K562 (cell line): ENCODE data around the gene ZNF778. TPM values are rescaled to one million over a fixed set of nuclear protein-coding genes. Genes with fewer than 3 reads are reported as not detected.

Experiments
- ATAC-seq: fragments of 200-7000 bp; cut with Tn5 transposase; 3 replicates; pipeline ENCODE4 v1.9.1; 2020; ENCODE audit warnings: moderate library complexity
- BruUV-seq: library from RNA; stranded (reverse); fragments of 400-500 nt; replicated peaks from 2 replicates; lab custom pipeline; 2021; lab: Mats Ljungman, UMichigan
- CTCF ChIA-PET: fragments of 300-600 bp; formaldehyde crosslinking; extraction: SDS; loops from one replicate; lab custom pipeline; 2021; ENCODE audit warnings: low intra/inter-chr PET ratio; lab: Yijun Ruan, JAX
- POLR2A ChIA-PET: fragments of 300-600, 350-650 bp; sonication (Branson Sonifier 250); formaldehyde crosslinking; extraction: SDS; loops from one replicate; lab custom pipeline; 2021; ENCODE audit warnings: antibody characterized with exemption, inconsistent platforms; lab: Yijun Ruan, JAX
- DNase-seq, 4 experiments: peaks; one replicate each; pipeline versions ENCODE4 v3.0.0 to v3.0.0-alpha.2; 2011 to 2018; ENCODE audit warnings: low spot score in 3 of 4, mixed read lengths in 3 of 4; ENCODE audit errors: extremely low read depth in 1 of 4
- FAIRE-seq: peaks from 2 replicates; lab custom pipeline; 2011; peaks lifted over from hg19 to GRCh38; lab: Jason Lieb, UNC
- H2AFZ ChIP-seq: 2 replicates; pipeline ENCODE4 v1.6.0; 2011; ENCODE audit warnings: low read depth, low read length, control low read depth, inconsistent platforms
- H3K27ac ChIP-seq: fragments of 200-600 bp; 3 replicates; pipeline ENCODE4 v1.8.0; 2011; ENCODE audit warnings: low read depth, mild to moderate bottlenecking, control low read depth, inconsistent platforms, low read length, moderate library complexity, mixed read lengths; ENCODE audit errors: extremely low read depth
- H3K27me3 ChIP-seq, 2 experiments: fragments of 300-600 bp in 1 of 2; 2 replicates in 1 of 2; 3 replicates in 1 of 2; pipeline versions ENCODE4 v1.6.0 to v1.8.0; 2011; ENCODE audit warnings: inconsistent platforms in 2 of 2, low read length in 2 of 2, mild to moderate bottlenecking in 1 of 2, mixed read lengths in 1 of 2, moderate library complexity in 1 of 2; ENCODE audit not compliant: control insufficient read depth in 2 of 2, insufficient read depth in 2 of 2
- H3K36me3 ChIP-seq: fragments of 300-600 bp; 3 replicates; pipeline ENCODE4 v1.8.0; 2011; ENCODE audit warnings: mild to moderate bottlenecking, low read length, inconsistent platforms; ENCODE audit not compliant: control insufficient read depth, insufficient read depth
- H3K4me1 ChIP-seq, 2 experiments: fragments of 200-600 bp in 1 of 2; replicated peaks in 1 of 2; 2 replicates in 1 of 2; 3 replicates in 1 of 2; pipeline versions ENCODE4 v1.5.1 to v1.8.0; 2011; ENCODE audit warnings: inconsistent platforms in 2 of 2, low read length in 2 of 2, mild to moderate bottlenecking in 1 of 2, mixed read lengths in 1 of 2, moderate library complexity in 1 of 2; ENCODE audit not compliant: control insufficient read depth in 2 of 2, insufficient read depth in 2 of 2
- H3K4me2 ChIP-seq: 2 replicates; pipeline ENCODE4 v1.6.1; 2011; ENCODE audit warnings: low read length, control low read depth, inconsistent platforms, mixed read lengths; ENCODE audit not compliant: insufficient read depth
- H3K4me3 ChIP-seq: fragments of 200-600 bp; sonication (generic), shearing (Covaris generic); 2 replicates; pipeline ENCODE4 v1.5.1; 2016; ENCODE audit warnings: control low read depth, inconsistent platforms
- H3K79me2 ChIP-seq: fragments of 200-600 bp; 3 replicates; pipeline ENCODE4 v1.8.0; 2011; ENCODE audit warnings: low read length, inconsistent platforms; ENCODE audit not compliant: control insufficient read depth, insufficient read depth
- H3K9ac ChIP-seq, 2 experiments: 2 replicates each; pipeline versions ENCODE4 v1.6.0 to v1.6.1; 2011; ENCODE audit warnings: low read depth in 2 of 2, low read length in 2 of 2, control low read depth in 1 of 2, inconsistent platforms in 1 of 2, mild to moderate bottlenecking in 1 of 2, mixed read lengths in 1 of 2; ENCODE audit not compliant: insufficient read depth in 1 of 2
- H3K9me1 ChIP-seq: one replicate; pipeline ENCODE4 v1.6.0; 2011; ENCODE audit warnings: inconsistent platforms, mild to moderate bottlenecking, low read length, moderate library complexity; ENCODE audit not compliant: control insufficient read depth, insufficient read depth
- H3K9me3 ChIP-seq: replicated peaks from 2 replicates; pipeline ENCODE4 v1.5.1; 2011; ENCODE audit warnings: low read depth, low read length, inconsistent platforms; ENCODE audit not compliant: control insufficient read depth, insufficient read depth
- H4K20me1 ChIP-seq: replicated peaks from 2 replicates; pipeline ENCODE4 v1.6.1; 2011; ENCODE audit warnings: low read length, inconsistent platforms, mixed read lengths; ENCODE audit not compliant: control insufficient read depth, insufficient read depth
- E2F6 ChIP-seq, 2 experiments: IDR thresholded peaks; 2 replicates each; pipeline ENCODE4 v1.6.1; 2011; ENCODE audit warnings: borderline replicate concordance in 1 of 2, control low read depth in 1 of 2, low read depth in 1 of 2, low read length in 1 of 2, mild to moderate bottlenecking in 1 of 2, mixed read lengths in 1 of 2, moderate library complexity in 1 of 2; ENCODE audit not compliant: insufficient read depth in 1 of 2, insufficient read length in 1 of 2, poor library complexity in 1 of 2, severe bottlenecking in 1 of 2; ENCODE audit errors: extremely low read depth in 1 of 2
- ELF2 ChIP-seq: fragments of 250-450 bp; sonication (Bioruptor Pico); IDR thresholded peaks from 2 replicates; pipeline ENCODE4 v1.5.0; 2021; ENCODE audit warnings: mild to moderate bottlenecking
- HOMEZ ChIP-seq: fragments of 250-450 bp; sonication (Bioruptor Pico); IDR thresholded peaks from 2 replicates; pipeline ENCODE4 v1.4.0; 2020; ENCODE audit warnings: mild to moderate bottlenecking, moderate library complexity
- POLR2AphosphoS2 ChIP-seq: IDR thresholded peaks from 2 replicates; pipeline ENCODE4 v1.6.1; 2012; ENCODE audit warnings: low read length, improper control_type of control experiment
- POLR2G ChIP-seq: fragments of 200-400 bp; formaldehyde crosslinking; IDR thresholded peaks from 2 replicates; pipeline ENCODE4 v1.6.1; 2017; ENCODE audit warnings: low read depth, mild to moderate bottlenecking, antibody characterized with exemption, low read length, moderate library complexity
- RBM22 ChIP-seq: fragments of 200-400 bp; formaldehyde crosslinking; IDR thresholded peaks from 2 replicates; pipeline ENCODE4 v1.6.1; 2018; ENCODE audit warnings: low read length, low read depth; ENCODE audit not compliant: poor library complexity, severe bottlenecking
- ZBTB33 ChIP-seq: sonication (generic); formaldehyde crosslinking; IDR thresholded peaks from 2 replicates; pipeline ENCODE4 v1.8.1; 2023; ENCODE audit warnings: mild to moderate bottlenecking, missing genetic modification reagents
- ZNF668 ChIP-seq: fragments of 250-450 bp; sonication (Bioruptor Pico); IDR thresholded peaks from 2 replicates; pipeline ENCODE4 v1.8.0; 2022; ENCODE audit warnings: mild to moderate bottlenecking, inconsistent platforms
- WGBS: fragments of 100-300 bp; shearing (Covaris generic); methylation state at CpG from one replicate; pipeline ENCODE4 v1.1.6; 2016; ENCODE audit warnings: low coverage, mixed read lengths; ENCODE audit not compliant: insufficient coverage; ENCODE audit errors: missing lambda C conversion rate; 5-methylcytosine and 5-hydroxymethylcytosine counted together
- in situ Hi-C: fragments of 300-500 bp; cut with MboI; formaldehyde crosslinking; loops from 4 replicates; pipeline ENCODE4 v1.15.0; 2018; ENCODE audit warnings: inconsistent platforms, mixed read lengths
- intact Hi-C: fragments of 100-400 bp; cut with micrococcal nuclease; formaldehyde crosslinking; loops from 2 replicates; pipeline ENCODE4 v1.14.2; 2022
- polyA plus RNA-seq, 8 experiments: library from polyadenylated mRNA; depleted of rRNA in 4 of 8; stranded (reverse) in 5 of 8; unstranded in 3 of 8; fragments of >200 nt; fragmentation: Nextera tagmentation in 2 of 8; fragmentation: Illumina TruSeq in 1 of 8; extraction: Ambion mirVana in 2 of 8; extraction: Trizol in 1 of 8; gene quantifications; 2 replicates each; pipeline versions ENCODE4 v1.2.1 to v1.2.3, GENCODE V29; 2011 to 2014; ENCODE audit warnings: inconsistent platforms in 1 of 8, missing spikeins in 1 of 8
- total RNA-seq, 7 experiments: library from RNA; depleted of rRNA in 6 of 7; stranded (reverse); fragments of >200 nt in 6 of 7; fragmentation: Illumina TruSeq in 2 of 7; extraction: Trizol in 2 of 7; gene quantifications; 2 replicates each; pipeline versions ENCODE4 v1.2.1 to v1.2.3, GENCODE V29; 2011 to 2021; ENCODE audit warnings: low replicate concordance in 1 of 7

ZNF778 gene
- total and polyA plus RNA-seq, 9 of the 15 experiments (the other 6 are each of a cell fraction or from before 2014, with no cell fraction given): 0.70 to 60.6 (median 7.5) TPM

GRCh38 chr16:89281829-89282228 lies 64.3 kb downstream of the ZNF778 start:
- ChIA-PET CTCF (no interaction called here), POLR2A (interaction anchor here (0.6 to 1.0 kb wide), 4 partner anchors 15 to 84 kb away, joined by 3 read pairs; no protein-coding TSS in a partner anchor)
- peaks cover 16% of the 10 kb centered on the region for H3K9me3 ChIP-seq
- H3K79me2 ChIP-seq: no peaks in the 10 kb centered on the region
- peaks cover 90% of the 10 kb centered on the region for H3K36me3 ChIP-seq
- H3K4me2 ChIP-seq: no peak overlapping the region
- H4K20me1 ChIP-seq: no peaks in the 10 kb centered on the region
- ATAC-seq: no peak
- in situ Hi-C loops (no loop called here), intact Hi-C loops (no loop called here)
- no peak overlapping the region for H3K9ac ChIP-seq
- TF ChIP-seq ELF2 (CRISPR knock-in tag) (no peak), HOMEZ (CRISPR knock-in tag) (no peak), RBM22 (peak; percentile 51), POLR2AphosphoS2 (no peak; the same call in 1 of the 2 replicates), E2F6 (IDR thresholded peaks at IDR 0.05; ENCODE audit: borderline replicate concordance in 1 of 2, extremely low read depth in 1 of 2, insufficient read depth in 1 of 2, insufficient read length in 1 of 2, low read depth in 1 of 2, low read length in 1 of 2, poor library complexity in 1 of 2, severe bottlenecking in 1 of 2) (peak in 1 of 2 experiments; percentile 15), ZBTB33 (peak; percentile 43), POLR2G (peak; percentile 18; the same call in 1 of the 2 replicates), ZNF668 (no peak)
- H3K27me3 ChIP-seq: no peaks in the 10 kb centered on the region
- 94% methylated on average over 11 of the region's 20 CpGs for WGBS
- no peak overlapping the region for H3K27ac ChIP-seq
- no peak overlapping the region for H3K4me3 ChIP-seq
- no peak for FAIRE-seq
- DNase-seq: no peak
- no TSS peak for BruUV-seq
- H3K4me1 ChIP-seq: peaks cover 0 to 13% of the 10 kb centered on the region in 2 experiments; a peak in 1 of 5 replicates
- H2AFZ ChIP-seq: no peak overlapping the region
- H3K9me1 ChIP-seq: no peaks in the 10 kb centered on the region
